Ovary (tissue), 3 donors: ENCODE measurements around the gene CFLAR.

Experiments used
- EP300 ChIP-seq: sonication (generic); formaldehyde crosslinking; IDR thresholded peaks from one replicate; pipeline ENCODE4 v1.6.1; 2017; ENCODE audit warnings: antibody characterized with exemption
- POLR2A ChIP-seq: fragments of 450-650 bp; IDR thresholded peaks from one replicate; pipeline ENCODE4 v1.6.1; 2017; ENCODE audit warnings: antibody characterized with exemption, mild to moderate bottlenecking, moderate library complexity
- TF ChIP-seq, protein P1 (sequence below), 3 donors: fragments of 450-650 bp in 2 of 3; fragments of 200-600 bp in 1 of 3; IDR thresholded peaks; one replicate each; pipeline versions ENCODE4 v1.5.1 to v1.8.0; 2016 to 2022; ENCODE audit warnings: antibody characterized with exemption in 3 of 3, mild to moderate bottlenecking in 1 of 3
- donor health status: DM: no; HTN: no; CAD: no.

DNA sequence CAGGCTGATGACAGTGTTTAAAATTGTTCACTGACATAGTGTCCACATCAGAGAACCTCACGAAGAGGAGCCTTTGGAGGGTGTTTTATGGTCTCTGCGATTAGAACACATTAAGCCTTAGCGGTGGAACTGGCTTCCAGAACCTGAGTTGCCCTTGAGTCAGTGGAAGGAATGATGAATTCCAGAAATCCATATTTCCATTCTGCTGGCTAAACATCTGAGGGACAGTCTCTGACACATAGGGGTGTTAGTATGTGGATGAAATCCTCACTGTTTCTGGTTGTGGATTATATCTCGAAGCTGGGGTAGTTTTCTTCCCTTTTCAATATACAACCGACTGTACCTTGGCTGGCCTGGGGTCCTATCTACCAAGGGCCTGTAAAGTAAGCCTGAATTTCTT is 71.0 kb downstream of the CFLAR start:
- TF ChIP-seq POLR2A (no peak), EP300 (no peak)
- TF ChIP-seq, protein P1, sequence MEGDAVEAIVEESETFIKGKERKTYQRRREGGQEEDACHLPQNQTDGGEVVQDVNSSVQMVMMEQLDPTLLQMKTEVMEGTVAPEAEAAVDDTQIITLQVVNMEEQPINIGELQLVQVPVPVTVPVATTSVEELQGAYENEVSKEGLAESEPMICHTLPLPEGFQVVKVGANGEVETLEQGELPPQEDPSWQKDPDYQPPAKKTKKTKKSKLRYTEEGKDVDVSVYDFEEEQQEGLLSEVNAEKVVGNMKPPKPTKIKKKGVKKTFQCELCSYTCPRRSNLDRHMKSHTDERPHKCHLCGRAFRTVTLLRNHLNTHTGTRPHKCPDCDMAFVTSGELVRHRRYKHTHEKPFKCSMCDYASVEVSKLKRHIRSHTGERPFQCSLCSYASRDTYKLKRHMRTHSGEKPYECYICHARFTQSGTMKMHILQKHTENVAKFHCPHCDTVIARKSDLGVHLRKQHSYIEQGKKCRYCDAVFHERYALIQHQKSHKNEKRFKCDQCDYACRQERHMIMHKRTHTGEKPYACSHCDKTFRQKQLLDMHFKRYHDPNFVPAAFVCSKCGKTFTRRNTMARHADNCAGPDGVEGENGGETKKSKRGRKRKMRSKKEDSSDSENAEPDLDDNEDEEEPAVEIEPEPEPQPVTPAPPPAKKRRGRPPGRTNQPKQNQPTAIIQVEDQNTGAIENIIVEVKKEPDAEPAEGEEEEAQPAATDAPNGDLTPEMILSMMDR (IDR thresholded peaks at IDR 0.05), result no peak
